IPS-18a (cell line): ENCODE measurements around the gene OTX2.

Source experiments
- H3K27ac ChIP-seq: one replicate; pipeline ENCODE4 v1.5.1; 2013; ENCODE audit warnings: low read length
- H3K27me3 ChIP-seq: one replicate; pipeline ENCODE4 v1.6.1; 2013; ENCODE audit warnings: mild to moderate bottlenecking, low read length; ENCODE audit not compliant: control insufficient read depth, insufficient read depth
- H3K36me3 ChIP-seq: one replicate; pipeline ENCODE4 v1.6.1; 2013; ENCODE audit warnings: low read depth, low read length; ENCODE audit not compliant: control insufficient read depth
- H3K4me1 ChIP-seq: one replicate; pipeline ENCODE4 v1.6.1; 2013; ENCODE audit warnings: low read depth, low read length; ENCODE audit not compliant: control insufficient read depth
- H3K4me3 ChIP-seq: one replicate; pipeline ENCODE4 v1.5.1; 2013; ENCODE audit warnings: low read length
- H3K9ac ChIP-seq: one replicate; pipeline ENCODE4 v1.6.1; 2013; ENCODE audit warnings: mild to moderate bottlenecking, low read length, moderate library complexity
- H3K9me3 ChIP-seq: one replicate; pipeline ENCODE4 v1.6.1; 2013; ENCODE audit warnings: low read depth, low read length; ENCODE audit not compliant: control insufficient read depth

The OTX2 gene

DNA sequence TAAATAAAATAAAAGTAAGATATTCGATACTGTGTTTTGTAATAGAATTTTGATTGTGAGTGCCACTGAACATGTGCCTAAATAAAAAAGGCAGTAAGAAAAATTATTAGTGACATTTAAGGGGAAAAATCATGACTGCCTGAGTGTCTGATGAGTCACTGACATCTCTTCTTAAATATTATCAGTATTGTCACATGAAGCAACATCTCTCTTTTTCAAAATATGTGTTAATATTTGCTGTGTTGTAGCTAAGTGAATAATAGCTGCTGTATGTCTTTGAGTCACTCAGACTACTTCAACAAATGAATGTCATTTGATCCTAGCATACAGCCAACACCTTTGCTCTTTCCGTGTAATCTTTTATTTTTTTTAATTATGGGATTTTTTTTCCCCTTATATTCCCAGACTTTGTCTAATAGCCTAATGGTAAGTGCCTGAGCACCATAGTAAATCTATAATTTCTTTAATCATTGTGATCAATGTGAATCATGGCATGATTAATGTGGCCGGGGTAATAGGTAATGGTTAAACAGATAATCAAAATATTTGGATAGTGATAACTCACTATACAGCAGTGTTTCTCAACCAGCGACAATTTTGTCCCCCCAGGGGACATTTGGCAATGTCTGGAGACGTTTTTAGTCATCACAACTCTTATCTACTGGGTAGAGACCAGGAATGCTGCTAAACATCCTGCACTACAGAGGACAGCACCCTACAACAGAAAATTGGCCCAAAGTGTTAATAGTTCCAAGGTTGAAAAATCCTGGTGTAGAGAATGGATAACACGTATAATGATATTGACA lies 11.7 kb upstream of the OTX2 start:
- Histone ChIP-seq H3K27ac (no peak overlapping the region), H3K4me1 (peaks cover 3% of the 10 kb centered on the region), H3K4me3 (no peak overlapping the region), H3K27me3 (peaks cover 53% of the 10 kb centered on the region), H3K9me3 (no peaks in the 10 kb centered on the region), H3K9ac (no peak overlapping the region), H3K36me3 (no peaks in the 10 kb centered on the region)

DNA sequence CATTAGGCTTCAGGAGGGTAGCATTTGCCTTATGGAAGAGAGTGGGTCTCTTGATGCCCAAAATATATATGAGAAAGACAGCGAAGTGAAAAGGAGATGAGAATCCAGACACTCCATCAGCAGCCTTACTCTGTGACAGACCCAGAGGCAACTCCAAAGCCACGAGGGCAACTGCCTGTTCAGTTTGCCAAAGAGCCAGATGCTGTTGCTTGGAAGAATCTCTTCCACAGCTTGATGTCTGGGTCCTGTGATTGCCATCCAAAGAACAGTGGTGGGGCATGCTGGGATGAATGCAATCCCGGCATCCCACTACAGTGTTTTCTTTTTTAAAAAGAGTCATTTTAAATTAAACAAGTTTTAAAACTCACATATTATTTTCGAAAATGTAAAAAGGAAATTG lies 10.9 kb upstream of the OTX2 start:
- H3K9me3 ChIP-seq, result no peaks in the 10 kb centered on the region
- H3K27me3 ChIP-seq, result peaks cover 61% of the 10 kb centered on the region
- no peak overlapping the region for H3K9ac ChIP-seq
- H3K4me3 ChIP-seq, result no peak overlapping the region
- H3K27ac ChIP-seq, result no peak overlapping the region
- H3K36me3 ChIP-seq, result no peaks in the 10 kb centered on the region
- peaks cover 6% of the 10 kb centered on the region for H3K4me1 ChIP-seq

DNA sequence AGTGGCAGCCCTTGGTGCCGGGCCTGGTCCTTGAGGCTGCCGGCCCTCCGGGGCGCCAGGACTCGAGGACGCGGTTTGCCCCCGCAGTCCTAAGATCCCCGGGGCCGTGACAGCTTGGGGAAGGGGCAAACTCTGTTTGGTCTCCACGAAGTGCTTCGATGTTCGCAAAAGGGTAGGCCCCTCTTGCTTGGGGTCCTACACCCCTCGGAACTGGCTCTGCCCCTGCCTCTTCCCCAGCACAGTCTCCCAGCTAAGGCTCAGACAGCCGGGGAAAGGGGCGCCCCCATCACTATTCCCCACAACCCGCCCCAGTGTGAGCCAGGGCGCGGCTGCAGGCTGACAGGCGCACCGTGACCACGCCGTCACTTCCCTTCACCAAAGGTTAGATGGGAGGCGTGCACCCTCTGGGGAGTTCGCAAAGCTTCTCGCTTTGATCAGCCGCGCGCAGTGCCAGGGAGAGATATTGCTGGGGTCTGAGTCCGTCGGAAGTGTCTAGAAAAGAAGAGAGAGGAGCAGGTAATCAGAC lies 7.2 kb upstream of the OTX2 start:
- no peak overlapping the region for H3K9ac ChIP-seq
- H3K4me3 ChIP-seq, result peak overlapping the region; percentile 50
- H3K4me1 ChIP-seq, result peaks cover 42% of the 10 kb centered on the region
- H3K27ac ChIP-seq, result no peak overlapping the region
- H3K36me3 ChIP-seq, result no peaks in the 10 kb centered on the region
- no peaks in the 10 kb centered on the region for H3K9me3 ChIP-seq
- peaks cover 93% of the 10 kb centered on the region for H3K27me3 ChIP-seq

- Histone ChIP-seq H3K27me3 (peaks cover 96% of the 10 kb centered on the region), H3K4me3 (peak overlapping the region; percentile 50), H3K27ac (no peak overlapping the region), H3K36me3 (no peaks in the 10 kb centered on the region), H3K9me3 (no peaks in the 10 kb centered on the region), H3K4me1 (peaks cover 44% of the 10 kb centered on the region), H3K9ac (no peak overlapping the region)
Measured at GRCh38 chr14:56816574-56817391, 6.5 kb upstream of the OTX2 start.

- no peaks in the 10 kb centered on the region for H3K36me3 ChIP-seq
- H3K9ac ChIP-seq, result no peak overlapping the region
- H3K27ac ChIP-seq, result no peak overlapping the region
- H3K27me3 ChIP-seq, result peaks cover 100% of the 10 kb centered on the region
- H3K4me1 ChIP-seq, result peaks cover 50% of the 10 kb centered on the region
- no peaks in the 10 kb centered on the region for H3K9me3 ChIP-seq
- H3K4me3 ChIP-seq, result peak overlapping the region; percentile 50
Measured at GRCh38 chr14:56815745-56816144, 5.5 kb upstream of the OTX2 start.

DNA sequence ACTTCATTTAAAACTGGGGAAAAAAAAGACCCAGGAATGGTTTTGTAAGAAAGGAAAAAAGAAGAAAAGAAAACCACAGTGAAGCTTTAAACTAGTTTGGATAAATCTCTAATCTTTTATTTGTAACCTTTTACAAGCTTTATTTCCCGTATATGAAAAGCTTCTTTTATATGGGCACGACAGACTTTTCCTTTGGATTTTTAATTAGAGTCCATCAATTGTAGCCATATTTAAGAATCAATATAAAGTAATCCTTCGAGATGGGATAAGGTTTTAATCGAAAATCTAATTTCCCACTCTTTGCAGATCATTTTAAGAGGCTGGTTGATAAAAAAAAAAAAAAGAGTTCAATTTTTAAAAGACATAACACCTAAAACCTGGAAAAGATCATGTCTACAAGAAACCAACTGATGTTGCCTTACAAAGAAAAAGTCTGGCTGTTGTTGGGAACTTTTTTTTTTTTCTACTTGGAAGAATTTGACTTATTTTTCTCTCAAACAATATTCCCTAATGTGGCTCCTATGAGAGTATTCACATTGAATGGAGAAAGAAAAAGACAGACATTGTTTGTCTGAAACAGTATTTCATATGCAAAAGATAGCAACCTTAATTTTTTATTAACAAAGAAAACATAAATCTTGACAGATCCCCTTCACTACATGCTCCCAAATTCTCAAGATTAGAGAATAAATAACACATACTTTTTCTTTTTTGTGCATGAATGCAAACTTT lies 4.9 kb upstream of the OTX2 start:
- Histone ChIP-seq H3K36me3 (no peaks in the 10 kb centered on the region), H3K4me3 (no peak overlapping the region), H3K27ac (no peak overlapping the region), H3K9ac (no peak overlapping the region), H3K4me1 (peaks cover 53% of the 10 kb centered on the region), H3K27me3 (peaks cover 100% of the 10 kb centered on the region), H3K9me3 (no peaks in the 10 kb centered on the region)

GRCh38 chr14:56814519-56814959 lies 4.3 kb upstream of the OTX2 start:
- Histone ChIP-seq H3K4me1 (peaks cover 59% of the 10 kb centered on the region), H3K27me3 (peaks cover 100% of the 10 kb centered on the region), H3K9me3 (no peaks in the 10 kb centered on the region), H3K4me3 (peak overlapping the region; percentile 32), H3K36me3 (no peaks in the 10 kb centered on the region), H3K27ac (no peak overlapping the region), H3K9ac (no peak overlapping the region)

- no peaks in the 10 kb centered on the region for H3K36me3 ChIP-seq
- H3K4me1 ChIP-seq, result peaks cover 59% of the 10 kb centered on the region
- no peak overlapping the region for H3K27ac ChIP-seq
- peak overlapping the region; percentile 80 for H3K4me3 ChIP-seq
- no peaks in the 10 kb centered on the region for H3K9me3 ChIP-seq
- peaks cover 100% of the 10 kb centered on the region for H3K27me3 ChIP-seq
- no peak overlapping the region for H3K9ac ChIP-seq
Measured at GRCh38 chr14:56813143-56813551, 2.9 kb upstream of the OTX2 start.

DNA sequence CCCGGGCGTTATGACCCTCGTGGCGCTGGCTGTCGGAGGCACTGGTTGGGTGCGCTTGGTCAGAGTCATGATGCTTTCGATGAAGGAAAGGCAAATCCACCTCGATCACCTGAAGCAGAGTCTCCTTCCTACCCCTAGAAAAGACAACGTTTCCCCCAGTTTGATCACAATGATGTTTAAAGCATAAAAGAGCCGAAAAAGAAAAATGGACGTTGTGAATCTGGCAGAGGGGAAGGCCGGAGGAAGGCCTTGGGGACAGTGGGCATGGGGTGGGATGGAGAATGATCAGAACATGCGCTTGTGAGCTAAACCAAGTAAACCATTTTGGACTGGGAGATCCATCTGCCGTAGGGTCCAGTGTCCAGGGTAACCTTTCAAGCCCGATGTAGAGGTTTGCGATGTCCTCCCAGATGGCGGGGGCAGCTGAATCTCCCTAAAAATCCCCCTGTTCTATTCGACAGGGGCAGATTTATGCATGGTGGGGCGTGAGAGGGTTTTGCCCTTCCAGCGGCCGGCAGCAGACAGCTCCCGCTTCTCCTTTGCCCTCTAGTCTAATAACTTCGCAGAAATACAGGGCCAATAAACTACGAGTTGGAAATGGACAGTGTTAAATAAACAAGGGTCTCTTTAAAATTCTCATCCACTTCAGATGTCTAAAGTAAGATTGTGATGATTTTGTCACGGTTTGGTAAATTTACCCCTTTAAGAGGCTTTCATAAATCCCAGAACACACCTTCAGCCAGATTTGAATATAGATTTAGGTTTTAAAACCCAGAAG lies 2.3 kb upstream of the OTX2 start:
- H3K4me1 ChIP-seq, result peaks cover 60% of the 10 kb centered on the region
- peak overlapping the region; percentile 80 for H3K4me3 ChIP-seq

DNA sequence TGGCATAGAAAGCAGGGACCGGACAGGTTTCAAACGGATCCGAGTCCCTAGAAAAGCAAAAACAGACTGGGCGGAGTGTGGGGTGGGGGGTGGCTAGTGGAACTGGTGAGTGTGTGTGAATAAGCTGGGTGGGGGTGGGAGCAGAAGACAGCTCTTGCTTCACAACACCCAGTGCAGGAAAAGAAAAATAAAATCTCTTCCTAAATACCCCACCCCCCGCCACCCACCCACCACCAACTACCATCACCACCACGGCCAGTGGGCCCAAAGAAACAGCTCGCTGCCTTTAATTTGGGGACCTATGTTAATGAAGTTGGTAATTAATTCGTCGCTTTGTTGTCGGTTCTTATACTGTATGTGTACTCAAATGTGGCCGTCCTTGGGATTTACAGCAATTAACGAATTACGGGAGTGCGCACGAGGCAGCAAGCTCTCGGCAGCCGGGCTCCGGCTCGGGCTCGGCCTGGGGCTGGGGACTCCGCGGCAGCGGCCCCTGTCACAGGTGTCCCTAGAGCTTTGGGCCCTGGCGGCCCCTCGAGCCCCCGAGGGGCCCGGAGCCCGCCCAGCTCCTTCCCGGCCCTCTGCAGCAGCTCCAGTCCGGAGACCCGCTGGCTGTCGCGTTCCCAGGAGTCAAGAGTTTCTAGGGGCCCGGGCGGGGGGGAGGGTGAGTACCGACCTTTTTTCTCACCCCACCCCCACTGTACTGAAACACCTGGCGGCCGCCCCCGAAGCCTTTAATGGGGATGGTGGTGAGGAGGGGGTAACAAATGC lies 1.5 kb upstream of the OTX2 start:
- Histone ChIP-seq H3K4me1 (peaks cover 67% of the 10 kb centered on the region), H3K36me3 (no peaks in the 10 kb centered on the region), H3K9me3 (no peaks in the 10 kb centered on the region), H3K9ac (no peak overlapping the region), H3K4me3 (peak overlapping the region; percentile 80), H3K27ac (no peak overlapping the region), H3K27me3 (peaks cover 100% of the 10 kb centered on the region)

More for the DNA sequence above, 2.3 kb upstream of the OTX2 start:
- Histone ChIP-seq H3K9ac (no peak overlapping the region), H3K9me3 (no peaks in the 10 kb centered on the region), H3K27ac (no peak overlapping the region), H3K36me3 (no peaks in the 10 kb centered on the region), H3K27me3 (peaks cover 100% of the 10 kb centered on the region)
